HUES6 (cell line): ENCODE results near the gene PLA2G2D.

Source experiments
- H3K27ac ChIP-seq: 2 replicates; pipeline ENCODE4 v1.7.0; 2013; ENCODE audit warnings: low read depth, mild to moderate bottlenecking, low read length, inconsistent platforms
- H3K27me3 ChIP-seq: 2 replicates; pipeline ENCODE4 v1.6.1; 2013; ENCODE audit warnings: low read length; ENCODE audit not compliant: control insufficient read depth, insufficient read depth
- H3K36me3 ChIP-seq: 2 replicates; pipeline ENCODE4 v1.6.1; 2013; ENCODE audit warnings: low read length; ENCODE audit not compliant: control insufficient read depth, insufficient read depth
- H3K4me1 ChIP-seq: 2 replicates; pipeline ENCODE4 v1.6.1; 2013; ENCODE audit warnings: low read length; ENCODE audit not compliant: control insufficient read depth, insufficient read depth
- H3K4me3 ChIP-seq: 2 replicates; pipeline ENCODE4 v1.5.1; 2013; ENCODE audit warnings: low read depth, low read length
- H3K9ac ChIP-seq: one replicate; pipeline ENCODE4 v1.6.1; 2013; ENCODE audit warnings: mild to moderate bottlenecking, low read length
- H3K9me3 ChIP-seq: 2 replicates; pipeline ENCODE4 v1.6.1; 2013; ENCODE audit warnings: low read depth, low read length; ENCODE audit not compliant: control insufficient read depth, insufficient read depth

The PLA2G2D gene

GRCh38 chr1:20142001-20142710, 22.8 kb upstream of the PLA2G2D start:
- Histone ChIP-seq H3K9me3 (peaks cover 5% of the 10 kb centered on the region; the same call in 1 of the 2 replicates), H3K27me3 (no peaks in the 10 kb centered on the region), H3K27ac (no peak overlapping the region), H3K36me3 (no peaks in the 10 kb centered on the region), H3K4me3 (no peak overlapping the region), H3K9ac (no peak overlapping the region), H3K4me1 (no peaks in the 10 kb centered on the region; the same call in 1 of the 2 replicates)

GRCh38 chr1:20141466-20141865, 22.1 kb upstream of the PLA2G2D start:
- Histone ChIP-seq H3K27me3 (no peaks in the 10 kb centered on the region), H3K27ac (no peak overlapping the region), H3K36me3 (no peaks in the 10 kb centered on the region), H3K9me3 (peaks cover 5% of the 10 kb centered on the region; the same call in 1 of the 2 replicates), H3K4me1 (no peaks in the 10 kb centered on the region), H3K4me3 (no peak overlapping the region), H3K9ac (no peak overlapping the region)

- Histone ChIP-seq H3K36me3 (no peaks in the 10 kb centered on the region), H3K27ac (no peak overlapping the region), H3K4me1 (no peaks in the 10 kb centered on the region), H3K4me3 (no peak overlapping the region), H3K27me3 (no peaks in the 10 kb centered on the region), H3K9me3 (peaks cover 5% of the 10 kb centered on the region; the same call in 1 of the 2 replicates), H3K9ac (no peak overlapping the region)
Measured at GRCh38 chr1:20141001-20141400, 21.7 kb upstream of the PLA2G2D start.

- Histone ChIP-seq H3K27me3 (no peaks in the 10 kb centered on the region), H3K27ac (no peak overlapping the region), H3K9me3 (peaks cover 5% of the 10 kb centered on the region; the same call in 1 of the 2 replicates)
Measured at GRCh38 chr1:20139776-20140612, 20.7 kb upstream of the PLA2G2D start.

GRCh38 chr1:20138961-20139550, 19.7 kb upstream of the PLA2G2D start, which contains the start of gene PLA2G2F:
Gene PLA2G2F (plus strand): TSS chr1:20139323. CDS start chr1:20139428, 105 bp downstream.
- peaks cover 5% of the 10 kb centered on the region; the same call in 1 of the 2 replicates for H3K9me3 ChIP-seq
- no peaks in the 10 kb centered on the region for H3K4me1 ChIP-seq
- H3K9ac ChIP-seq: no peak within 1 kb of the TSS
- H3K27ac ChIP-seq: no peak within 1 kb of the TSS
- H3K4me3 ChIP-seq: no peak within 1 kb of the TSS
- no peaks in the 10 kb centered on the region for H3K27me3 ChIP-seq
- no peaks in the 10 kb centered on the region for H3K36me3 ChIP-seq

More at GRCh38 chr1:20139776-20140612, 20.7 kb upstream of the PLA2G2D start:
- Histone ChIP-seq H3K9ac (no peak overlapping the region), H3K36me3 (no peaks in the 10 kb centered on the region), H3K4me3 (no peak overlapping the region), H3K4me1 (no peaks in the 10 kb centered on the region)

- H3K27ac ChIP-seq: no peak overlapping the region
- H3K27me3 ChIP-seq: no peaks in the 10 kb centered on the region
- no peaks in the 10 kb centered on the region for H3K36me3 ChIP-seq
Measured at GRCh38 chr1:20138346-20138745, 19.0 kb upstream of the PLA2G2D start.

GRCh38 chr1:20137604-20138003, 18.3 kb upstream of the PLA2G2D start:
- Histone ChIP-seq H3K4me3 (no peak overlapping the region), H3K9ac (no peak overlapping the region), H3K9me3 (peaks cover 5% of the 10 kb centered on the region; the same call in 1 of the 2 replicates), H3K36me3 (no peaks in the 10 kb centered on the region), H3K4me1 (no peaks in the 10 kb centered on the region), H3K27me3 (no peaks in the 10 kb centered on the region), H3K27ac (no peak overlapping the region)

More at GRCh38 chr1:20138346-20138745, 19.0 kb upstream of the PLA2G2D start:
- H3K9ac ChIP-seq: no peak overlapping the region
- no peaks in the 10 kb centered on the region for H3K4me1 ChIP-seq
- H3K9me3 ChIP-seq: peaks cover 5% of the 10 kb centered on the region; the same call in 1 of the 2 replicates
- H3K4me3 ChIP-seq: no peak overlapping the region

GRCh38 chr1:20137055-20137454, 17.7 kb upstream of the PLA2G2D start:
- Histone ChIP-seq H3K36me3 (no peaks in the 10 kb centered on the region), H3K9ac (no peak overlapping the region), H3K27ac (no peak overlapping the region), H3K4me1 (no peaks in the 10 kb centered on the region), H3K4me3 (no peak overlapping the region), H3K27me3 (no peaks in the 10 kb centered on the region), H3K9me3 (peaks cover 5% of the 10 kb centered on the region; the same call in 1 of the 2 replicates)

- Histone ChIP-seq H3K4me1 (no peaks in the 10 kb centered on the region), H3K36me3 (no peaks in the 10 kb centered on the region), H3K27ac (no peak overlapping the region), H3K9me3 (peaks cover 5% of the 10 kb centered on the region; the same call in 1 of the 2 replicates), H3K4me3 (no peak overlapping the region), H3K9ac (no peak overlapping the region), H3K27me3 (no peaks in the 10 kb centered on the region)
Measured at GRCh38 chr1:20136249-20136648, 16.9 kb upstream of the PLA2G2D start.

GRCh38 chr1:20134995-20135394, 15.7 kb upstream of the PLA2G2D start:
- Histone ChIP-seq H3K4me1 (no peaks in the 10 kb centered on the region), H3K27me3 (no peaks in the 10 kb centered on the region)

More at GRCh38 chr1:20134995-20135394, 15.7 kb upstream of the PLA2G2D start:
- Histone ChIP-seq H3K4me3 (no peak overlapping the region), H3K27ac (no peak overlapping the region), H3K9me3 (peaks cover 8% of the 10 kb centered on the region), H3K36me3 (no peaks in the 10 kb centered on the region), H3K9ac (no peak overlapping the region)
